H1 (cell line): ENCODE results near the gene BAIAP2L2. TPM values are rescaled to one million over a fixed set of nuclear protein-coding genes. Genes with fewer than 3 reads are reported as not detected.
"Not testable (repeated sequence)": the region's sequence is repeated elsewhere in the genome, so short reads cannot be mapped to it uniquely, and the experiment has no call there.

Source experiments
- CTCF ChIA-PET: fragments of 300-600 bp; sonication (Branson Sonifier 250); formaldehyde crosslinking; loops from one replicate; lab custom pipeline; 2021; ENCODE audit not compliant: partially characterized antibody; lab: Charles Lee
- POLR2A ChIA-PET: fragments of 300-600 bp; sonication (Branson Sonifier 250); formaldehyde crosslinking; loops from one replicate; lab custom pipeline; 2021; ENCODE audit warnings: inconsistent platforms; ENCODE audit not compliant: partially characterized antibody; lab: Charles Lee
- DNase-seq, 2 experiments: peaks; one replicate each; pipeline versions ENCODE4 v3.0.0 to v3.0.0-alpha.2; 2010 to 2022; ENCODE audit warnings: low spot score in 2 of 2, low read depth in 1 of 2, mixed read lengths in 1 of 2
- FAIRE-seq: peaks from 2 replicates; lab custom pipeline; 2011; peaks lifted over from hg19 to GRCh38; lab: Jason Lieb, UNC
- H2AFZ ChIP-seq: 2 replicates; pipeline ENCODE4 v1.8.1; 2012; ENCODE audit warnings: low read length, inconsistent platforms
- H2AK5ac ChIP-seq: 2 replicates; pipeline ENCODE4 v1.6.1; 2013; ENCODE audit warnings: low read depth, low read length
- H2BK120ac ChIP-seq: replicated peaks from 2 replicates; pipeline ENCODE3; 2013; ENCODE audit warnings: low read depth, low read length, inconsistent platforms
- H2BK12ac ChIP-seq: 2 replicates; pipeline ENCODE4 v1.6.1; 2013; ENCODE audit warnings: low read depth, low read length
- H2BK15ac ChIP-seq: 2 replicates; pipeline ENCODE4 v1.6.1; 2013; ENCODE audit warnings: low read length
- H2BK20ac ChIP-seq: 2 replicates; pipeline ENCODE4 v1.6.1; 2013; ENCODE audit warnings: low read length
- H2BK5ac ChIP-seq: 2 replicates; pipeline ENCODE4 v1.6.1; 2013; ENCODE audit warnings: low read depth, low read length
- H3K14ac ChIP-seq: 2 replicates; pipeline ENCODE4 v1.6.1; 2013; ENCODE audit warnings: inconsistent platforms; ENCODE audit not compliant: insufficient read length
- H3K18ac ChIP-seq: 2 replicates; pipeline ENCODE4 v1.6.1; 2013; ENCODE audit warnings: low read length; ENCODE audit errors: extremely low read depth
- H3K23ac ChIP-seq: 2 replicates; pipeline ENCODE4 v1.6.1; 2013; ENCODE audit warnings: inconsistent platforms; ENCODE audit not compliant: insufficient read length
- H3K23me2 ChIP-seq: 2 replicates; pipeline ENCODE4 v1.6.1; 2013; ENCODE audit warnings: low read depth, low read length
- H3K27ac ChIP-seq: 2 replicates; pipeline ENCODE4 v1.6.1; 2011; ENCODE audit warnings: low read depth, low read length, inconsistent platforms
- H3K27me3 ChIP-seq, 4 experiments: replicated peaks in 1 of 4; 1 replicate in 1 of 4; 2 replicates in 3 of 4; pipeline versions ENCODE4 v1.6.1 to v1.8.1; 2011 to 2013; ENCODE audit warnings: low read length in 3 of 4, mild to moderate bottlenecking in 3 of 4, inconsistent platforms in 2 of 4, mixed read lengths in 2 of 4, moderate library complexity in 1 of 4; ENCODE audit not compliant: control insufficient read depth in 3 of 4, insufficient read depth in 3 of 4; ENCODE audit errors: extremely low read depth in 1 of 4
- H3K36me3 ChIP-seq, 4 experiments: 2 replicates each; pipeline versions ENCODE4 v1.6.1 to v1.8.1; 2011 to 2013; ENCODE audit warnings: mild to moderate bottlenecking in 4 of 4, low read length in 3 of 4, moderate library complexity in 2 of 4, control low read depth in 1 of 4, inconsistent platforms in 1 of 4; ENCODE audit not compliant: insufficient read depth in 4 of 4, control insufficient read depth in 2 of 4
- H3K4ac ChIP-seq: replicated peaks from 2 replicates; pipeline ENCODE3; 2013; ENCODE audit warnings: low read length, low read depth, mixed read lengths, inconsistent platforms; ENCODE audit not compliant: insufficient read length
- H3K4me1 ChIP-seq, 4 experiments: replicated peaks in 1 of 4; 1 replicate in 1 of 4; 2 replicates in 3 of 4; pipeline versions ENCODE4 v1.6.1 to v1.8.1; 2011 to 2013; ENCODE audit warnings: low read length in 3 of 4, inconsistent platforms in 2 of 4, mixed read lengths in 1 of 4; ENCODE audit not compliant: insufficient read depth in 4 of 4, control insufficient read depth in 3 of 4
- H3K4me2 ChIP-seq, 2 experiments: 2 replicates each; pipeline versions ENCODE4 v1.6.1 to v1.8.1; 2011 to 2013; ENCODE audit warnings: low read depth in 2 of 2, low read length in 2 of 2, control low read depth in 1 of 2, inconsistent platforms in 1 of 2, mild to moderate bottlenecking in 1 of 2; ENCODE audit not compliant: insufficient read depth in 1 of 2
- H3K4me3 ChIP-seq, 4 experiments: fragments of 200-600, 300-600 bp in 1 of 4; sonication (generic), shearing (Covaris generic), sonication (Bioruptor Twin) in 1 of 4; 2 replicates each; pipeline versions ENCODE4 v1.5.1 to v1.8.1; 2011 to 2016; ENCODE audit warnings: low read length in 4 of 4, low read depth in 3 of 4, control low read depth in 2 of 4, inconsistent platforms in 2 of 4, mild to moderate bottlenecking in 2 of 4, mixed read lengths in 1 of 4, moderate library complexity in 1 of 4; ENCODE audit not compliant: insufficient read depth in 2 of 4; ENCODE audit errors: extremely low read depth in 1 of 4
- H3K56ac ChIP-seq: replicated peaks from 2 replicates; pipeline ENCODE3; 2013; ENCODE audit warnings: low read depth, mild to moderate bottlenecking, mixed read lengths, low read length, inconsistent platforms; ENCODE audit not compliant: insufficient read length
- H3K79me1 ChIP-seq: 2 replicates; pipeline ENCODE4 v1.6.1; 2013; ENCODE audit warnings: low read depth, low read length, control low read depth
- H3K79me2 ChIP-seq, 2 experiments: 2 replicates each; pipeline versions ENCODE4 v1.6.1 to v1.8.1; 2012 to 2013; ENCODE audit warnings: low read length in 2 of 2, mild to moderate bottlenecking in 2 of 2, inconsistent platforms in 1 of 2; ENCODE audit not compliant: insufficient read depth in 2 of 2, control insufficient read depth in 1 of 2
- H3K9ac ChIP-seq, 4 experiments: replicated peaks in 1 of 4; 1 replicate in 1 of 4; 2 replicates in 3 of 4; pipeline versions ENCODE4 v1.6.1 to v1.8.1; 2011 to 2013; ENCODE audit warnings: low read depth in 3 of 4, low read length in 3 of 4, control low read depth in 2 of 4, mild to moderate bottlenecking in 2 of 4, moderate library complexity in 2 of 4, inconsistent platforms in 1 of 4; ENCODE audit errors: extremely low read depth in 1 of 4
- H3K9me3 ChIP-seq, 2 experiments: 2 replicates each; pipeline versions ENCODE4 v1.6.1 to v1.8.1; 2012 to 2013; ENCODE audit warnings: mild to moderate bottlenecking in 2 of 2, moderate library complexity in 2 of 2, control low read depth in 1 of 2, inconsistent platforms in 1 of 2, low read depth in 1 of 2, low read length in 1 of 2, mixed read lengths in 1 of 2; ENCODE audit not compliant: insufficient read depth in 2 of 2
- H4K20me1 ChIP-seq, 2 experiments: replicated peaks in 1 of 2; 2 replicates each; pipeline versions ENCODE3 to v1.8.1; 2011 to 2013; ENCODE audit warnings: inconsistent platforms in 2 of 2, low read length in 2 of 2, mild to moderate bottlenecking in 1 of 2; ENCODE audit not compliant: insufficient read depth in 2 of 2, control insufficient read depth in 1 of 2
- H4K5ac ChIP-seq: 2 replicates; pipeline ENCODE4 v1.6.1; 2013; ENCODE audit warnings: low read length, low read depth, mixed read lengths, inconsistent platforms; ENCODE audit not compliant: insufficient read length
- H4K8ac ChIP-seq: 2 replicates; pipeline ENCODE4 v1.8.0; 2013; ENCODE audit warnings: mild to moderate bottlenecking, moderate library complexity, low read length, inconsistent platforms; ENCODE audit not compliant: insufficient read depth; ENCODE audit errors: extremely low read depth
- H4K91ac ChIP-seq: replicated peaks from 2 replicates; pipeline ENCODE3; 2013; ENCODE audit warnings: low read length, mixed read lengths, inconsistent platforms; ENCODE audit not compliant: insufficient read length
- CBX8 ChIP-seq: fragments of 300-800, 300-1000 bp; sonication (generic); IDR thresholded peaks from 2 replicates; pipeline ENCODE4 v1.7.1; 2016; ENCODE audit warnings: low read depth, low read length, borderline replicate concordance
- CTBP2 ChIP-seq: IDR thresholded peaks from 2 replicates; pipeline ENCODE4 v1.7.0; 2011; ENCODE audit warnings: borderline replicate concordance, mild to moderate bottlenecking, moderate library complexity, mixed read lengths, low read length; ENCODE audit not compliant: insufficient read depth, insufficient read length
- KDM1A ChIP-seq: fragments of 200-600, 300-600 bp; sonication (generic); IDR thresholded peaks from 2 replicates; pipeline ENCODE4 v1.7.1; 2016; ENCODE audit warnings: mild to moderate bottlenecking, low read length, borderline replicate concordance
- SUZ12 ChIP-seq: fragments of 200-600 bp; sonication (generic); IDR thresholded peaks from 2 replicates; pipeline ENCODE4 v1.6.1; 2012; ENCODE audit warnings: mild to moderate bottlenecking, inconsistent platforms, low read length, moderate library complexity, mixed read lengths
- TAF7 ChIP-seq: optimal IDR thresholded peaks from 2 replicates; pipeline ENCODE3; 2011; ENCODE audit warnings: low read depth, mild to moderate bottlenecking, inconsistent platforms, low read length, moderate library complexity, borderline replicate concordance
- WGBS, 2 experiments: shearing (Covaris generic) in 1 of 2; methylation state at CpG; one replicate each; pipeline versions ENCODE4 v1.1.6 to v1.1.7; 2013 to 2015; ENCODE audit warnings: low lambda C conversion rate in 2 of 2, mixed read lengths in 2 of 2, inconsistent platforms in 1 of 2, low coverage in 1 of 2, missing lambda C conversion rate in 1 of 2; ENCODE audit not compliant: insufficient replicate concordance in 2 of 2, insufficient coverage in 1 of 2, insufficient read length in 1 of 2; ENCODE audit errors: extremely low coverage in 1 of 2, missing lambda C conversion rate in 1 of 2; 5-methylcytosine and 5-hydroxymethylcytosine counted together
- polyA plus RNA-seq, 7 experiments: library from polyadenylated mRNA; depleted of rRNA in 3 of 7; stranded (reverse) in 5 of 7; unstranded in 2 of 7; fragments of >200 nt in 5 of 7; fragments of 200-250 nt in 2 of 7; gene quantifications; 1 replicate in 5 of 7; 2 replicates in 1 of 7; 4 replicates in 1 of 7; pipeline versions ENCODE4 v1.2.1 to v1.2.3, GENCODE V29; 2011 to 2013; ENCODE audit warnings: missing spikeins in 2 of 7, mixed read lengths in 2 of 7
- total RNA-seq: library from RNA; stranded (reverse); fragmentation: NEBNext Ultra II Directional; extraction: Animal tissue kit (Norgen Biotek cat#: 25700); gene quantifications from 2 replicates; pipeline ENCODE4 v1.2.1, GENCODE V29; 2021

Gene BAIAP2L2
- total and polyA plus RNA-seq, 2 of the 8 experiments (the other 6 are each of a cell fraction or from before 2014, with no cell fraction given): 5.4 to 10.0 TPM

GRCh38 chr22:38118182-38118581 is 7.7 kb upstream of the BAIAP2L2 start (continued):
- TF ChIP-seq CTBP2: no peak
- no peak for TF ChIP-seq KDM1A
- TF ChIP-seq SUZ12: no peak
- no peak for TF ChIP-seq CBX8
- TF ChIP-seq TAF7: no peak
- TF ChIP-seq, all 59 proteins: peak for 0

- H2BK5ac ChIP-seq, H4K91ac ChIP-seq, H3K4me1 ChIP-seq, H3K4ac ChIP-seq, H2AK5ac ChIP-seq, H2BK12ac ChIP-seq, H3K4me3 ChIP-seq, H3K23me2 ChIP-seq, H2AFZ ChIP-seq, H2BK120ac ChIP-seq, H3K18ac ChIP-seq, H2BK15ac ChIP-seq, H3K4me2 ChIP-seq, H3K79me2 ChIP-seq, POLR2A ChIA-PET, H3K36me3 ChIP-seq, H4K5ac ChIP-seq, H4K20me1 ChIP-seq, H3K14ac ChIP-seq, DNase-seq, H2BK20ac ChIP-seq, H3K27me3 ChIP-seq, H3K79me1 ChIP-seq, H3K56ac ChIP-seq, H3K9me3 ChIP-seq, FAIRE-seq, H3K27ac ChIP-seq, H3K9ac ChIP-seq, H3K23ac ChIP-seq, H4K8ac ChIP-seq: not testable (repeated sequence)
- CTCF ChIA-PET: interaction anchor here (0.7 to 2.2 kb wide), 3 partner anchors 18 to 75 kb away, joined by 3 to 7 read pairs (median 6); no protein-coding TSS in a partner anchor
- WGBS, 2 experiments: 89% methylated on average over 10 of the region's 10 CpGs; no CpG with 5 or more reads in 1 of the 2 experiments
These were observed 7.1 kb upstream of the BAIAP2L2 start for GRCh38 chr22:38117556-38117955.
